SK-N-SH (cell line): Measurements from ENCODE around the gene CCDC197. TPM values are rescaled to one million over a fixed set of nuclear protein-coding genes. Genes with fewer than 3 reads are reported as not detected.

Source experiments
- CTCF ChIA-PET: fragments of 300-600, 350-600 bp; formaldehyde crosslinking; extraction: SDS; loops from one replicate; lab custom pipeline; 2021; lab: Yijun Ruan, JAX
- POLR2A ChIA-PET: fragments of 350-600 bp; sonication (Branson Sonifier 250); formaldehyde crosslinking; extraction: SDS; loops from one replicate; lab custom pipeline; 2020; ENCODE audit warnings: antibody characterized with exemption, inconsistent platforms; lab: Yijun Ruan, JAX
- DNase-seq: peaks from one replicate; pipeline ENCODE4 v3.0.0; 2012
- H2AFZ ChIP-seq: fragments of 200-600 bp; sonication (generic); 2 replicates; pipeline ENCODE4 v1.8.1; 2016; ENCODE audit warnings: antibody characterized with exemption, mild to moderate bottlenecking, low read depth
- H3F3A ChIP-seq: fragments of 200-600 bp; sonication (generic); replicated peaks from 2 replicates; pipeline ENCODE3; 2016; ENCODE audit warnings: antibody characterized with exemption, mild to moderate bottlenecking; ENCODE audit not compliant: insufficient read depth
- H3K27ac ChIP-seq, 2 experiments: fragments of 200-500 bp in 1 of 2; fragments of 200-600 bp in 1 of 2; sonication (Bioruptor generic) in 1 of 2; sonication (generic), shearing (Covaris generic) in 1 of 2; 2 replicates each; pipeline versions ENCODE4 v1.5.1 to v1.6.1; 2014 to 2016; ENCODE audit warnings: low read depth in 2 of 2, inconsistent platforms in 1 of 2, low read length in 1 of 2, mild to moderate bottlenecking in 1 of 2, mixed read lengths in 1 of 2
- H3K27me3 ChIP-seq: fragments of 200-600 bp; sonication (generic), shearing (Covaris generic); 2 replicates; pipeline ENCODE4 v1.6.1; 2016; ENCODE audit warnings: mixed run types; ENCODE audit not compliant: insufficient read depth
- H3K36me3 ChIP-seq, 2 experiments: fragments of 200-500 bp in 1 of 2; fragments of 200-600 bp in 1 of 2; sonication (Bioruptor generic) in 1 of 2; sonication (generic) in 1 of 2; replicated peaks in 1 of 2; 2 replicates each; pipeline versions ENCODE3 to v1.5.1; 2014 to 2016; ENCODE audit warnings: low read length in 1 of 2, mild to moderate bottlenecking in 1 of 2; ENCODE audit not compliant: insufficient read depth in 2 of 2, control insufficient read depth in 1 of 2
- H3K4me1 ChIP-seq, 2 experiments: fragments of 200-500 bp in 1 of 2; fragments of 200-600 bp in 1 of 2; sonication (Bioruptor generic) in 1 of 2; sonication (generic), shearing (Covaris generic) in 1 of 2; 2 replicates each; pipeline versions ENCODE4 v1.5.1 to v1.6.1; 2014 to 2016; ENCODE audit warnings: low read depth in 1 of 2, low read length in 1 of 2, mixed run types in 1 of 2; ENCODE audit not compliant: insufficient read depth in 2 of 2, control insufficient read depth in 1 of 2
- H3K4me2 ChIP-seq: fragments of 200-600 bp; sonication (generic), shearing (Covaris generic); 2 replicates; pipeline ENCODE4 v1.6.1; 2017; ENCODE audit warnings: mixed run types
- H3K4me3 ChIP-seq, 2 experiments: fragments of 200-500 bp in 1 of 2; fragments of 200-600 bp in 1 of 2; sonication (Bioruptor generic) in 1 of 2; sonication (generic), shearing (Covaris generic) in 1 of 2; 2 replicates each; pipeline versions ENCODE4 v1.5.1 to v1.8.1; 2014 to 2016; ENCODE audit warnings: low read depth in 2 of 2, inconsistent platforms in 1 of 2, low read length in 1 of 2, mild to moderate bottlenecking in 1 of 2, mixed read lengths in 1 of 2, moderate library complexity in 1 of 2
- H3K79me2 ChIP-seq: fragments of 200-600 bp; sonication (generic); 2 replicates; pipeline ENCODE4 v1.8.1; 2017; ENCODE audit warnings: mild to moderate bottlenecking; ENCODE audit not compliant: insufficient read depth
- H3K9ac ChIP-seq: fragments of 200-600 bp; sonication (generic); 2 replicates; pipeline ENCODE4 v1.6.1; 2017; ENCODE audit warnings: mixed run types
- H3K9me2 ChIP-seq: fragments of 200-600 bp; sonication (generic); 2 replicates; pipeline ENCODE4 v1.6.1; 2017; ENCODE audit warnings: mixed run types
- H3K9me3 ChIP-seq: fragments of 200-600 bp; sonication (generic); 2 replicates; pipeline ENCODE4 v1.6.1; 2017; ENCODE audit warnings: mixed run types, mild to moderate bottlenecking, moderate library complexity
- H4K20me1 ChIP-seq: fragments of 200-600 bp; sonication (generic); 2 replicates; pipeline ENCODE4 v1.6.1; 2017; ENCODE audit warnings: mild to moderate bottlenecking, mixed run types; ENCODE audit not compliant: insufficient read depth
- GABPA ChIP-seq: IDR thresholded peaks from 2 replicates; pipeline ENCODE4 v1.4.0; 2012; ENCODE audit warnings: low read depth, mild to moderate bottlenecking
- NFIC ChIP-seq: IDR thresholded peaks from 2 replicates; pipeline ENCODE4 v1.4.0; 2012; ENCODE audit warnings: borderline replicate concordance
- TAF1 ChIP-seq: IDR thresholded peaks from 2 replicates; pipeline ENCODE4 v1.6.1; 2012; ENCODE audit warnings: low read depth, mild to moderate bottlenecking, low read length, moderate library complexity, borderline replicate concordance
- WGBS: methylation state at CpG from one replicate; pipeline ENCODE4 v1.1.6; 2017; ENCODE audit warnings: low lambda C conversion rate; 5-methylcytosine and 5-hydroxymethylcytosine counted together
- polyA plus RNA-seq, 3 experiments: library from polyadenylated mRNA; depleted of rRNA; stranded (reverse); fragments of >200 nt; gene quantifications; 2 replicates each; pipeline ENCODE4 v1.2.3, GENCODE V29; 2012
- TF ChIP-seq, protein P1 (sequence below): IDR thresholded peaks from 2 replicates; pipeline ENCODE4 v1.6.1; 2012; ENCODE audit warnings: mild to moderate bottlenecking, low read depth, low read length, moderate library complexity
- TF ChIP-seq, protein P2 (sequence below): IDR thresholded peaks from 2 replicates; pipeline ENCODE4 v1.4.0; 2012; ENCODE audit warnings: low read depth
- TF ChIP-seq, protein P3 (sequence below): fragments of 150-350 bp; IDR thresholded peaks from 2 replicates; pipeline ENCODE4 v1.6.1; 2016; ENCODE audit warnings: mild to moderate bottlenecking, low read depth, low read length

The CCDC197 gene
- polyA plus RNA-seq, 1 of the 3 experiments (the other 2 are of a cell fraction): not detected

DNA sequence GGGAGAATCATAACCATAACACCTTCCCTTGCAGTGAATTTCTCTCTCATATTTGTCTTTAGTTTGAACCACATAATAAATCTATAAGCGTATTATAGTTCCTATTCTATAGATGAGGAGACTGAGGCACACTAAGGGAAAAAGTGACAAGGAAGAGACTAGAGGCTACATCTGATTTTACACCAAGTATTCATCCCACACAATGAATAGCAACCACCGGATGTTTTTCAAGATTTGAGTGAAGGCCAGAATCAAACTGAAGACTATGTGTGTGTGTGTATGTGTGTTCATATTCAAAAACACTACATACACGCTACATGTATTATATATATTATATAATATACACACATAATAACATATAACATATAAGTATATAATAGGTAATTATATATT lies 25.5 kb upstream of the CCDC197 start:
- CTCF ChIA-PET: interaction anchor here (1.1 to 6.0 kb wide), 7 partner anchors 9 to 317 kb away, joined by 3 to 69 read pairs (median 7); partner anchors contain the start of gene OTUB2
- TF ChIP-seq, protein P1, sequence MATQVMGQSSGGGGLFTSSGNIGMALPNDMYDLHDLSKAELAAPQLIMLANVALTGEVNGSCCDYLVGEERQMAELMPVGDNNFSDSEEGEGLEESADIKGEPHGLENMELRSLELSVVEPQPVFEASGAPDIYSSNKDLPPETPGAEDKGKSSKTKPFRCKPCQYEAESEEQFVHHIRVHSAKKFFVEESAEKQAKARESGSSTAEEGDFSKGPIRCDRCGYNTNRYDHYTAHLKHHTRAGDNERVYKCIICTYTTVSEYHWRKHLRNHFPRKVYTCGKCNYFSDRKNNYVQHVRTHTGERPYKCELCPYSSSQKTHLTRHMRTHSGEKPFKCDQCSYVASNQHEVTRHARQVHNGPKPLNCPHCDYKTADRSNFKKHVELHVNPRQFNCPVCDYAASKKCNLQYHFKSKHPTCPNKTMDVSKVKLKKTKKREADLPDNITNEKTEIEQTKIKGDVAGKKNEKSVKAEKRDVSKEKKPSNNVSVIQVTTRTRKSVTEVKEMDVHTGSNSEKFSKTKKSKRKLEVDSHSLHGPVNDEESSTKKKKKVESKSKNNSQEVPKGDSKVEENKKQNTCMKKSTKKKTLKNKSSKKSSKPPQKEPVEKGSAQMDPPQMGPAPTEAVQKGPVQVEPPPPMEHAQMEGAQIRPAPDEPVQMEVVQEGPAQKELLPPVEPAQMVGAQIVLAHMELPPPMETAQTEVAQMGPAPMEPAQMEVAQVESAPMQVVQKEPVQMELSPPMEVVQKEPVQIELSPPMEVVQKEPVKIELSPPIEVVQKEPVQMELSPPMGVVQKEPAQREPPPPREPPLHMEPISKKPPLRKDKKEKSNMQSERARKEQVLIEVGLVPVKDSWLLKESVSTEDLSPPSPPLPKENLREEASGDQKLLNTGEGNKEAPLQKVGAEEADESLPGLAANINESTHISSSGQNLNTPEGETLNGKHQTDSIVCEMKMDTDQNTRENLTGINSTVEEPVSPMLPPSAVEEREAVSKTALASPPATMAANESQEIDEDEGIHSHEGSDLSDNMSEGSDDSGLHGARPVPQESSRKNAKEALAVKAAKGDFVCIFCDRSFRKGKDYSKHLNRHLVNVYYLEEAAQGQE: no peak
- TF ChIP-seq, protein P2, sequence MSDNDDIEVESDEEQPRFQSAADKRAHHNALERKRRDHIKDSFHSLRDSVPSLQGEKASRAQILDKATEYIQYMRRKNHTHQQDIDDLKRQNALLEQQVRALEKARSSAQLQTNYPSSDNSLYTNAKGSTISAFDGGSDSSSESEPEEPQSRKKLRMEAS: no peak
- TF ChIP-seq, protein P3, sequence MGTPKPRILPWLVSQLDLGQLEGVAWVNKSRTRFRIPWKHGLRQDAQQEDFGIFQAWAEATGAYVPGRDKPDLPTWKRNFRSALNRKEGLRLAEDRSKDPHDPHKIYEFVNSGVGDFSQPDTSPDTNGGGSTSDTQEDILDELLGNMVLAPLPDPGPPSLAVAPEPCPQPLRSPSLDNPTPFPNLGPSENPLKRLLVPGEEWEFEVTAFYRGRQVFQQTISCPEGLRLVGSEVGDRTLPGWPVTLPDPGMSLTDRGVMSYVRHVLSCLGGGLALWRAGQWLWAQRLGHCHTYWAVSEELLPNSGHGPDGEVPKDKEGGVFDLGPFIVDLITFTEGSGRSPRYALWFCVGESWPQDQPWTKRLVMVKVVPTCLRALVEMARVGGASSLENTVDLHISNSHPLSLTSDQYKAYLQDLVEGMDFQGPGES: no peak
- TF ChIP-seq NFIC: no peak
- H2AFZ ChIP-seq: no peak overlapping the region
- DNase-seq: no peak
- peaks cover under 1% of the 10 kb centered on the region for H3F3A ChIP-seq
- no peaks in the 10 kb centered on the region for H3K79me2 ChIP-seq
- no peaks in the 10 kb centered on the region for H4K20me1 ChIP-seq
- no peak overlapping the region for H3K4me3 ChIP-seq
- no peaks in the 10 kb centered on the region for H3K9me2 ChIP-seq
- WGBS: 92% methylated on average over 3 of the region's 3 CpGs
- no peaks in the 10 kb centered on the region for H3K9me3 ChIP-seq
- H3K9ac ChIP-seq: no peak overlapping the region
- no peak overlapping the region for H3K27ac ChIP-seq
- no peaks in the 10 kb centered on the region for H3K27me3 ChIP-seq
- no peaks in the 10 kb centered on the region for H3K36me3 ChIP-seq
- POLR2A ChIA-PET: no interaction called here
- no peak overlapping the region for H3K4me2 ChIP-seq
- peaks cover 0 to 3% of the 10 kb centered on the region in 2 experiments; a peak in 1 of 4 replicates for H3K4me1 ChIP-seq

DNA sequence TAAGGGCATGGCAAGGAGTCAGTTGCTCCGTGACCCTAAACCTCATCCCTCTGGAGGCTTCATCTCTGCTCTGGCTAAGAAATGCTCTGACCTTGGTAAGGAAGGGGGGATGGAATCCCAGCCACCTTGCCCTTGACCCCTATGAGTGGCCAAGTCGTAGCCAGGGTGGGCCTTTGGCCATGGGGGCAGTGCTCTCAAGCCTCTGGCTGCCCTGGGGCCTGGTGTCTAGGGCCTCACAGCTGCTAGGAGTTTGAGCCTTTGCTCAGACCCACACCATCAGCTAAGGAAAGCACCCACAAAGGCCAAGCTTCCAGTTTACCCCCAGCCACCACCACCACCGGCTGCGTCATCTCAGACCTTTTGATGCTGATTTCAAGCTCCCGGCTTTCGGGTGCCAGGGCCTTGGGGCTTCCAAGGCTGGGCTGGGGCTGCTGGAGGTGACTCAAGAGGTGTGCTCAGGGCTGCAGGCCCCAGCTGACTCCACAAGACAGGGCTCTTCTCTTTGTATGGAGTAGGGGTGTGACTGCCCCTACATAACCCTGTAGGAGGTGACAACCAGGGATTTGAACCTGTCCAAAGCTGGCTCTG lies 24.4 kb upstream of the CCDC197 start:
- Histone ChIP-seq H3K27me3 (no peaks in the 10 kb centered on the region), H3K9me3 (no peaks in the 10 kb centered on the region), H3K27ac (no peak overlapping the region), H3K4me3 (no peak overlapping the region), H3K4me1 (peaks cover 0 to 3% of the 10 kb centered on the region in 2 experiments; a peak in 1 of 4 replicates), H3K9me2 (no peaks in the 10 kb centered on the region), H3K9ac (no peak overlapping the region), H3K79me2 (no peaks in the 10 kb centered on the region), H3K4me2 (no peak overlapping the region), H4K20me1 (no peaks in the 10 kb centered on the region), H3F3A (no peaks in the 10 kb centered on the region), H3K36me3 (no peaks in the 10 kb centered on the region), H2AFZ (no peak overlapping the region)
- TF ChIP-seq TAF1: no peak
- no peak for TF ChIP-seq GABPA
- WGBS: 96% methylated on average over 5 of the region's 6 CpGs
- no peak for DNase-seq
- POLR2A ChIA-PET: no interaction called here
- CTCF ChIA-PET: interaction anchor here (0.6 to 6.0 kb wide), 2 partner anchors 15 to 32 kb away, joined by 3 to 69 read pairs; no protein-coding TSS in a partner anchor
